HepG2 (cell line): ENCODE data around the gene ZMYND8. TPM values are rescaled to one million over a fixed set of nuclear protein-coding genes. Genes with fewer than 3 reads are reported as not detected.
A peak's percentile ranks its signal among the peaks of the same experiment; 100 is the strongest.

Experiments
- AKAP8 ChIP-seq: sonication (generic); formaldehyde crosslinking; IDR thresholded peaks from 2 replicates; pipeline ENCODE4 v1.5.1; 2020; ENCODE audit warnings: mild to moderate bottlenecking, missing genetic modification reagents
- CAMTA2 ChIP-seq: sonication (generic); formaldehyde crosslinking; IDR thresholded peaks from 2 replicates; pipeline ENCODE4 v1.4.0; 2020; ENCODE audit warnings: mild to moderate bottlenecking, missing genetic modification reagents, borderline replicate concordance
- CSRNP2 ChIP-seq: sonication (generic); formaldehyde crosslinking; conservative IDR thresholded peaks from 2 replicates; pipeline ENCODE4 v1.8.0; 2022; ENCODE audit warnings: low read depth, missing genetic modification reagents
- HINFP ChIP-seq: sonication (generic); formaldehyde crosslinking; IDR thresholded peaks from 2 replicates; pipeline ENCODE4 v1.4.0; 2020; ENCODE audit warnings: low read depth, mild to moderate bottlenecking, missing genetic modification reagents
- HOMEZ ChIP-seq: IDR thresholded peaks from 2 replicates; pipeline ENCODE4 v1.6.1; 2016; ENCODE audit warnings: low read depth
- KDM5A ChIP-seq: fragments of 200-600 bp; sonication (generic); IDR thresholded peaks from 2 replicates; pipeline ENCODE4 v1.7.0; 2018; ENCODE audit warnings: antibody characterized with exemption, mild to moderate bottlenecking, low read length, borderline replicate concordance
- PHF5A ChIP-seq: IDR thresholded peaks from one replicate; pipeline ENCODE4 v1.6.1; 2018; ENCODE audit warnings: low read depth, missing genetic modification reagents; ENCODE audit not compliant: unreplicated experiment
- PRPF4 ChIP-seq: fragments of 200-400 bp; formaldehyde crosslinking; IDR thresholded peaks from 2 replicates; pipeline ENCODE4 v1.6.1; 2016; ENCODE audit warnings: low read length, low read depth; ENCODE audit not compliant: poor library complexity, severe bottlenecking
- REXO4 ChIP-seq: sonication (generic); formaldehyde crosslinking; IDR thresholded peaks from 2 replicates; pipeline ENCODE4 v1.8.0; 2022; ENCODE audit warnings: missing genetic modification reagents, mild to moderate bottlenecking, borderline replicate concordance
- RXRA ChIP-seq: sonication (generic); formaldehyde crosslinking; IDR thresholded peaks from 2 replicates; pipeline ENCODE4 v1.5.1; 2020; ENCODE audit warnings: missing genetic modification reagents
- SUZ12 ChIP-seq: fragments of 150-350 bp; IDR thresholded peaks from 2 replicates; pipeline ENCODE4 v1.6.1; 2014; ENCODE audit warnings: low read depth, low read length
- ZKSCAN1 ChIP-seq: fragments of 150-350 bp; IDR thresholded peaks from 2 replicates; pipeline ENCODE4 v1.6.1; 2014; ENCODE audit warnings: low read length
- ZNF263 ChIP-seq: sonication (generic); formaldehyde crosslinking; IDR thresholded peaks from 2 replicates; pipeline ENCODE4 v1.4.0; 2020; ENCODE audit warnings: missing genetic modification reagents
- ZNF510 ChIP-seq: sonication (generic); formaldehyde crosslinking; IDR thresholded peaks from 2 replicates; pipeline ENCODE4 v1.4.0; 2020; ENCODE audit warnings: low read depth, mild to moderate bottlenecking, missing genetic modification reagents
- ZNF589 ChIP-seq: sonication (generic); formaldehyde crosslinking; conservative IDR thresholded peaks from 2 replicates; pipeline ENCODE4 v1.8.0; 2022; ENCODE audit warnings: mild to moderate bottlenecking, moderate library complexity, missing genetic modification reagents
- ZNF749 ChIP-seq: sonication (generic); formaldehyde crosslinking; IDR thresholded peaks from 2 replicates; pipeline ENCODE4 v1.8.0; 2022; ENCODE audit warnings: mild to moderate bottlenecking, missing genetic modification reagents, moderate library complexity, borderline replicate concordance
- ZNF883 ChIP-seq: sonication (generic); formaldehyde crosslinking; IDR thresholded peaks from 2 replicates; pipeline ENCODE4 v1.5.1; 2020; ENCODE audit warnings: mild to moderate bottlenecking, missing genetic modification reagents; ENCODE audit errors: not compliant biosample characterization
- polyA plus RNA-seq, 8 experiments: library from polyadenylated mRNA; depleted of rRNA in 3 of 8; stranded (reverse) in 7 of 8; unstranded in 1 of 8; fragments of >200 nt; fragmentation: Illumina TruSeq in 4 of 8; extraction: Trizol in 4 of 8; gene quantifications; 2 replicates each; pipeline versions ENCODE4 v1.2.1 to v1.2.3, GENCODE V29; 2011 to 2016; ENCODE audit warnings: low read depth in 4 of 8, missing spikeins in 1 of 8, mixed read lengths in 1 of 8; ENCODE audit not compliant: insufficient read depth in 1 of 8
- total RNA-seq, 5 experiments: library from RNA; depleted of rRNA; stranded (reverse); fragments of >200 nt; fragmentation: Illumina TruSeq; extraction: Trizol; gene quantifications; 2 replicates each; pipeline ENCODE4 v1.2.3, GENCODE V29; 2016; ENCODE audit warnings: low read depth in 1 of 5
- TF ChIP-seq, protein P1 (sequence below): IDR thresholded peaks from 2 replicates; pipeline ENCODE4 v1.6.1; 2016; ENCODE audit warnings: control low read depth
- TF ChIP-seq, protein P2 (sequence below): sonication (generic); formaldehyde crosslinking; IDR thresholded peaks from 2 replicates; pipeline ENCODE4 v1.5.0; 2020; ENCODE audit warnings: missing genetic modification reagents
- TF ChIP-seq, protein P3 (sequence below): sonication (generic); formaldehyde crosslinking; IDR thresholded peaks from 2 replicates; pipeline ENCODE4 v1.9.0; 2021; ENCODE audit warnings: missing genetic modification reagents, borderline replicate concordance

Gene ZMYND8
- total and polyA plus RNA-seq, 2 of the 13 experiments (the other 11 are each of a cell fraction or from before 2014, with no cell fraction given): 53.9 to 84.7 TPM

DNA sequence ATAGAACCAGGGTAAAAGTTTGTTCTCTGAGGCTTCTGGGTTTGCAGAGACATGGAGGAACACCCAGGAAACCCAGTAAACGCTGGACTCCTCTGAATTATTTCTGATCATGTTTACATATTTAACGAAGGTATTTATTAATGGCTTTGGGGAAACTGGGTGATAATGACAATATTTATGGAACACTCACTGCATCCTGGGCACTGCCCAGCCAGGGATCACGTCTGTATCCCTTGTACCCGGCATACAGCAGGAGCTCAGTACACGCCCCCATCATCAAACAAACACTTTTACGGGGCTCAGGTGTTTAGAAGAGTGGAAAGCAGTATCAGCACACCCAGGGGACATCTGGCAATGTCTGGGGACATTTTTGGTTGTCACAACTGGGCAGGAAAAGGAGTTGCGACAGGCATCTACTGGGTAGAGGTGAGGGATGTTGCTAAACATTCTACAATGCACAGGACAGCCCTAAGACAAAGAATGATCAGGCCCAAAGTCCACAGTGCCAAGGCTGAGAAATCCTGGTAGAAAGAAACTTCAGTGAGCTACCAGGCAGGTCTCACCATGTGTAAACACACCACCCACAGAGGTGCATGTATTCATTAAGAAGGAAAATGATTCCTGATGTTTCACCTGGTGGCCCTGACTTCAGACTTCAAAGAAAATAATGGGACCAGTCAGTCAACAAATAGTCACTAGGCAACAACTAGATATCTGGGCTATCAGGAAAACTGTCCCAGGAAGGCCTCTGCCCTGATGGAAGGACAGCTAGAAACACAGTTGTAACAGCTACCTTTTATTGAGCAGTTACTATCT lies 35.3 kb downstream of the ZMYND8 start (continued):
- no peak for TF ChIP-seq HINFP (CRISPR knock-in tag)
- TF ChIP-seq PHF5A: no peak
- no peak for TF ChIP-seq SUZ12
- no peak for TF ChIP-seq CAMTA2 (CRISPR knock-in tag)
- TF ChIP-seq REXO4 (CRISPR knock-in tag): no peak
- no peak for TF ChIP-seq ZNF263 (CRISPR knock-in tag)
- TF ChIP-seq, protein P1, sequence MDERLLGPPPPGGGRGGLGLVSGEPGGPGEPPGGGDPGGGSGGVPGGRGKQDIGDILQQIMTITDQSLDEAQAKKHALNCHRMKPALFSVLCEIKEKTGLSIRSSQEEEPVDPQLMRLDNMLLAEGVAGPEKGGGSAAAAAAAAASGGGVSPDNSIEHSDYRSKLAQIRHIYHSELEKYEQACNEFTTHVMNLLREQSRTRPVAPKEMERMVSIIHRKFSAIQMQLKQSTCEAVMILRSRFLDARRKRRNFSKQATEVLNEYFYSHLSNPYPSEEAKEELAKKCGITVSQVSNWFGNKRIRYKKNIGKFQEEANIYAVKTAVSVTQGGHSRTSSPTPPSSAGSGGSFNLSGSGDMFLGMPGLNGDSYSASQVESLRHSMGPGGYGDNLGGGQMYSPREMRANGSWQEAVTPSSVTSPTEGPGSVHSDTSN (CRISPR knock-in tag): peak; percentile 45; the same call in 1 of the 2 replicates
- TF ChIP-seq CSRNP2 (CRISPR knock-in tag): no peak
- TF ChIP-seq RXRA (CRISPR knock-in tag): peak; percentile 79; the same call in 1 of the 2 replicates
- no peak for TF ChIP-seq PRPF4
- 0 out of 2 replicates have a peak, but pooled peaks have one; percentile 35 for TF ChIP-seq ZNF510 (CRISPR knock-in tag)
- no peak for TF ChIP-seq AKAP8 (CRISPR knock-in tag)
- no peak for TF ChIP-seq ZNF749 (CRISPR knock-in tag)
- no peak for TF ChIP-seq KDM5A
- TF ChIP-seq, protein P2, sequence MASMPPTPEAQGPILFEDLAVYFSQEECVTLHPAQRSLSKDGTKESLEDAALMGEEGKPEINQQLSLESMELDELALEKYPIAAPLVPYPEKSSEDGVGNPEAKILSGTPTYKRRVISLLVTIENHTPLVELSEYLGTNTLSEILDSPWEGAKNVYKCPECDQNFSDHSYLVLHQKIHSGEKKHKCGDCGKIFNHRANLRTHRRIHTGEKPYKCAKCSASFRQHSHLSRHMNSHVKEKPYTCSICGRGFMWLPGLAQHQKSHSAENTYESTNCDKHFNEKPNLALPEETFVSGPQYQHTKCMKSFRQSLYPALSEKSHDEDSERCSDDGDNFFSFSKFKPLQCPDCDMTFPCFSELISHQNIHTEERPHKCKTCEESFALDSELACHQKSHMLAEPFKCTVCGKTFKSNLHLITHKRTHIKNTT (CRISPR knock-in tag): no peak
- TF ChIP-seq ZNF883: no peak
- TF ChIP-seq, protein P3, sequence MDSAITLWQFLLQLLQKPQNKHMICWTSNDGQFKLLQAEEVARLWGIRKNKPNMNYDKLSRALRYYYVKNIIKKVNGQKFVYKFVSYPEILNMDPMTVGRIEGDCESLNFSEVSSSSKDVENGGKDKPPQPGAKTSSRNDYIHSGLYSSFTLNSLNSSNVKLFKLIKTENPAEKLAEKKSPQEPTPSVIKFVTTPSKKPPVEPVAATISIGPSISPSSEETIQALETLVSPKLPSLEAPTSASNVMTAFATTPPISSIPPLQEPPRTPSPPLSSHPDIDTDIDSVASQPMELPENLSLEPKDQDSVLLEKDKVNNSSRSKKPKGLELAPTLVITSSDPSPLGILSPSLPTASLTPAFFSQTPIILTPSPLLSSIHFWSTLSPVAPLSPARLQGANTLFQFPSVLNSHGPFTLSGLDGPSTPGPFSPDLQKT: no peak
- no peak for TF ChIP-seq ZKSCAN1
- no peak for TF ChIP-seq ZNF589
- TF ChIP-seq HOMEZ (CRISPR knock-in tag): no peak; the same call in 1 of the 2 replicates
